Stomach smooth muscle (tissue), 2 donors: ENCODE data around the gene SNRPB.
A peak's percentile ranks its signal among the peaks of the same experiment; 100 is the strongest.
"Not testable (repeated sequence)": the region's sequence is repeated elsewhere in the genome, so short reads cannot be mapped to it uniquely, and the experiment has no call there.

Source experiments
- H3K27ac ChIP-seq: one replicate; pipeline ENCODE4 v1.7.0; 2013; ENCODE audit warnings: mild to moderate bottlenecking, low read length, inconsistent platforms
- H3K27me3 ChIP-seq, 2 donors: one replicate each; pipeline ENCODE4 v1.7.0; 2013; ENCODE audit warnings: low read length in 2 of 2; ENCODE audit not compliant: insufficient read depth in 2 of 2, control insufficient read depth in 1 of 2
- H3K36me3 ChIP-seq, 2 donors: one replicate each; pipeline ENCODE4 v1.7.0; 2013; ENCODE audit warnings: low read length in 2 of 2; ENCODE audit not compliant: control insufficient read depth in 2 of 2, insufficient read depth in 2 of 2
- H3K4me1 ChIP-seq: one replicate; pipeline ENCODE4 v1.7.0; 2013; ENCODE audit warnings: low read length; ENCODE audit not compliant: control insufficient read depth, insufficient read depth
- H3K4me3 ChIP-seq, 2 donors: one replicate each; pipeline ENCODE4 v1.7.0; 2013; ENCODE audit warnings: low read length in 2 of 2
- H3K9ac ChIP-seq, 2 donors: one replicate each; pipeline ENCODE4 v1.7.0; 2013; ENCODE audit warnings: low read length in 2 of 2, mild to moderate bottlenecking in 1 of 2
- H3K9me3 ChIP-seq, 2 donors: one replicate each; pipeline ENCODE4 v1.7.0; 2013; ENCODE audit warnings: low read length in 2 of 2; ENCODE audit not compliant: control insufficient read depth in 2 of 2
- donor health status: healthy.
- donor health status: Pancreatic carcinoma.

SNRPB gene

DNA sequence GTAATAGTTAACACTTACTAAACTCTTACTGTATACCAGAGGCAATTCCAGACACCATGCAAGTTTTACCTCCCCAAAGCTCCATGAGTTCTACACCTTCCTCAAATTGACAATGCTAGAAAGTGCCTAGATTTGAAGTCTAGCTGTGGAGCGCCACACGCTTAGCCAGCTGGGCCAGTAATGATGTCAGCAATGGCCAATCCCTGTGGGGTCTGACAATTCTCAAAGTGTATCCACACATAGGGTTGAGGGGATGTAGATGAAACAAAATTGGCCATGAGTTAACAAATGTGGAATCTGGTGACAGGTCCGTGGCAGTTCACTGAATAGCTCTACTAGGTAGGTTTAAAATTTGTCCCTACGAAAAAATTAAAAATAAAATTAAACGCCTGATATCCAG is 36.9 kb upstream of the SNRPB start:
- H3K9me3 ChIP-seq: no peaks in the 10 kb centered on the region
- no peak overlapping the region for H3K27ac ChIP-seq
- peak overlapping the region; percentile 94 to 99 for H3K9ac ChIP-seq
- no peaks in the 10 kb centered on the region for H3K36me3 ChIP-seq
- H3K4me1 ChIP-seq: peaks cover 15% of the 10 kb centered on the region
- H3K27me3 ChIP-seq: no peaks in the 10 kb centered on the region
- peak overlapping the region; percentile 95 to 99 for H3K4me3 ChIP-seq

DNA sequence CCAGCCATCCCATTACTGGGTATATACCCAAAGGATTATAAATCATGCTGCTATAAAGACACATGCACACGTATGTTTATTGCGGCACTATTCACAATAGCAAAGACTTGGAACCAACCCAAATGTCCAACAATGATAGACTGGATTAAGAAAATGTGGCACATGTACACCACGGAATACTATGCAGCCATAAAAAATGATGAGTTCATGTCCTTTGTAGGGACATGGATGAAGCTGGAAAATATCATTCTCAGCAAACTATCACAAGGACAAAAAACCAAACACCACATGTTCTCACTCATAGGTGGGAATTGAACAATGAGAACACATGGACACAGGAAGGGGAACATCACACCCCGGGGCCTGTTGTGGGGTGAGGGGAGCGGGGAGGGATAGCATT is 35.8 kb upstream of the SNRPB start:
- not testable (repeated sequence) for H3K36me3 ChIP-seq, H3K9me3 ChIP-seq, H3K27ac ChIP-seq, H3K4me3 ChIP-seq, H3K27me3 ChIP-seq, H3K9ac ChIP-seq
- peaks cover 15% of the 10 kb centered on the region for H3K4me1 ChIP-seq

DNA sequence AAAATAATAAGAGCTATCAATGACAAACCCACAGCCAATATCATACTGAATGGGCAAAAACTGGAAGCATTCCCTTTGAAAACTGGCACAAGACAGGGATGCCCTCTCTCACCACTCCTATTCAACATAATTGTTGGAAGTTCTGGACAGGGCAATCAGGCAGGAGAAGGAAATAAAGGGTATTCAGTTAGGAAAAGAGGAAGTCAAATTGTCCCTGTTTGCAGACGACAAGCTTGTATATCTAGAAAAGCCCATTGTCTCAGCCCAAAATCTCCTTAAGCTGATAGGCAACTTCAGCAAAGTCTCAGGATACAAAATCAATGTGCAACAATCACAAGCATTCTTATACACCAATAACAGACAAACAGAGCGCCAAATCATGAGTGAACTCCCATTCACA is 34.2 kb upstream of the SNRPB start:
- not testable (repeated sequence) for H3K27me3 ChIP-seq, H3K9me3 ChIP-seq, H3K4me3 ChIP-seq, H3K9ac ChIP-seq, H3K36me3 ChIP-seq, H3K27ac ChIP-seq
- peaks cover 15% of the 10 kb centered on the region for H3K4me1 ChIP-seq

DNA sequence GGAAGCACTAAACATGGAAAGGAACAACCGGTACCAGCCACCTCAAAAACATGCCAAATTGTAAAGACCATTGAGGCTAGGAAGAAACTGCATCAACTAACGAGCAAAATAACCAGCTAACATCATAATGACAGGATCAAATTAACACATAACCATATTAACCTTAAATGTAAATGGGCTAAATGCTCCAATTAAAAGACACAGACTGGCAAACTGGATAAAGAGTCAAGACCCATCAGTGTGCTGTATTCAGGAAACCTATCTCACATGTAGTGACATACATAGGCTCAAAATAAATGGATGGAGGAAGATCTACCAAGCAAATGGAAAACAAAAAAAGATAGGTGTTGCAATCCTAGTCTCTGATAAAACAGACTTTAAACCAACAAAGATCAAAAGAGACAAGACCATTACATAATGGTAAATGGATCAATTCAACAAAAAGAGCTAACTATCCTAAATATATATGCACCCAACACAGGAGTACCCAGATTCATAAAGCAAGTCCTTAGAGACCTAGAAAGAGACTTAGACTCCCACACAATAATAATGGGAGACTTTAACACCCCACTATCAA is 32.3 kb upstream of the SNRPB start:
- not testable (repeated sequence) for H3K9me3 ChIP-seq, H3K27ac ChIP-seq, H3K9ac ChIP-seq, H3K4me3 ChIP-seq, H3K27me3 ChIP-seq, H3K4me1 ChIP-seq
- H3K36me3 ChIP-seq: peaks cover 15 to 17% of the 10 kb centered on the region in 2 donors

DNA sequence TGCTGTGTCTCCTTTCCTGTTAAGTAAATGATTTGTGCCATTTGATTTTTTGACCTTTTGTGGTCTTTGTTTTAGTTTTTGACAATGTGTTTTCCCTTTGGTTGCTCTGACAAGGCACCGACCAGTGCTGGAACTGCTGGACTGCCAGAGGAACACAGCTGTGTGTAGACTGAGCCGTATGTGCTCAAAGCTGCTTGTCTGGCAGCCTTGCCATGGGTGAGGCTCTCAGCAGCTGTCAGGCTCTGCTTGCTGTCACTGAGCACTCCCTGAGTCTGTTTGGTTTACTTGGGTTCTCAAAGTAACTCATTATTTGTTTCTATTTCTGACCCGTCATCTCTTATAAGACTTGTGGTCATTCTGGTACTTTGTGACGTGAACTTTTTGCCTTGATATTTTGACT is 15.1 kb upstream of the SNRPB start:
- H3K36me3 ChIP-seq: peaks cover 48 to 54% of the 10 kb centered on the region in 2 donors

DNA sequence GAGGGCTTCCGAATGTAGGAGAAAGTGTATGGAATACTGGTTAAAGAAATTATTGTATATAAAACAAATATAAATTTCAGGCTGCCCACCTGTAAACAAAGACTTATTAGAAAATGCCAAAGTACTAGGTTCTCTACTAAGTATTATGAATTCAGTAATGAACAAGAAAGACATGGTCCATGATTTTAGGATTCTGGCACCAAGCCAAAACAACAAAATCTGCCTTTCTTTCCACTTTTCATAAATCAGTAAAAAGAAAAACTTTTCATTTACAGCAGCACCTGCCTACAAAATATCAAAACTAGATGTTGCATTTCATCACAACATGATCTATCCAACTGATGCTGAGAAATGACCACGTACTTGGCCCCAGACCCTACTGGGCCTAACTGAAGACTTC is 14.5 kb upstream of the SNRPB start:
- H3K27me3 ChIP-seq: no peaks in the 10 kb centered on the region
- no peak overlapping the region for H3K9ac ChIP-seq
- H3K9me3 ChIP-seq: no peaks in the 10 kb centered on the region
- no peaks in the 10 kb centered on the region for H3K4me1 ChIP-seq
- peaks cover 45 to 54% of the 10 kb centered on the region in 2 donors for H3K36me3 ChIP-seq
- no peak overlapping the region for H3K4me3 ChIP-seq
- no peak overlapping the region for H3K27ac ChIP-seq

More for the DNA sequence above, 15.1 kb upstream of the SNRPB start:
- Histone ChIP-seq H3K4me1 (no peaks in the 10 kb centered on the region), H3K9ac (no peak overlapping the region), H3K4me3 (no peak overlapping the region), H3K27me3 (no peaks in the 10 kb centered on the region), H3K27ac (no peak overlapping the region), H3K9me3 (no peaks in the 10 kb centered on the region)

DNA sequence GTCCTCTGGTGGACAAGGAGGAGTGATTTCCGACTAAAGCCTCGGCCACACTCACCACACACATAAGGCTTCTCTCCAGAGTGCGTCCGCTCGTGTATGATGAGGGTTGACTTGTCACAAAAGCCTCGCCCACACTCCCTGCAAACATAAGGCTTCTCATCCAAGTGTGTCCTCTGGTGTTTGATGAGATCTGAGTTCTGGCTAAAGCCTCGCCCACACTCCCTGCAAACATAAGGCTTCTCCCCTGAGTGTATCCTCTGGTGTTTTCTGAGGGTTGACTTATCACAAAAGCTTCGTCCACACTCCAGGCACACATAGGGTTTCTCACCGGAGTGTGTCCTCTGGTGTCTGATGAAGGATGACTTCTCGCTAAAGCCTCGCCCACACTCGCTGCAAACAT is 12.9 kb upstream of the SNRPB start:
- Histone ChIP-seq H3K27me3 (no peaks in the 10 kb centered on the region), H3K9ac (no peak overlapping the region), H3K9me3 (no peaks in the 10 kb centered on the region), H3K4me3 (no peak overlapping the region), H3K4me1 (no peaks in the 10 kb centered on the region), H3K36me3 (peaks cover 37 to 48% of the 10 kb centered on the region in 2 donors), H3K27ac (no peak overlapping the region)

DNA sequence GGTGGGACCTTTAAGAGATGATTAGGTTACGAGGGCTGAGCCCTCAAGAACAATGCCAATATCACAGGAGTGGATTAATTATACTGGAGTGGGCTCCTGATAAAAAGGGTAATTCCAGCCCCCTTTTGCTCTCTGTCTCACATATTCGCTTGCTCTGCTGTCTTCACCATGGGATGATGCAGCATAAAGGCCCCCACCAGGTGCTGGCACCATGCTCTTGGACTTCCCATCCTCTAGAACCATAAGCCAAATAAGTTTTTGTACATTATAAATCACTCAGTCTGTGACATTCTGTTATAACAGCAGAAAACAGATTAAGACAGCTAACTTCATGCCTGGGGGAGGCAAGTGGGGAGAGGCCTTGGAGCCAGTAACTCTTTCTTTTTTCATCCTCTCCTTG is 9.8 kb upstream of the SNRPB start:
- H3K9ac ChIP-seq: no peak overlapping the region
- no peaks in the 10 kb centered on the region for H3K9me3 ChIP-seq
- H3K27ac ChIP-seq: no peak overlapping the region
- H3K27me3 ChIP-seq: no peaks in the 10 kb centered on the region
- peaks cover 34 to 38% of the 10 kb centered on the region in 2 donors for H3K36me3 ChIP-seq
- no peak overlapping the region for H3K4me3 ChIP-seq
- no peaks in the 10 kb centered on the region for H3K4me1 ChIP-seq

DNA sequence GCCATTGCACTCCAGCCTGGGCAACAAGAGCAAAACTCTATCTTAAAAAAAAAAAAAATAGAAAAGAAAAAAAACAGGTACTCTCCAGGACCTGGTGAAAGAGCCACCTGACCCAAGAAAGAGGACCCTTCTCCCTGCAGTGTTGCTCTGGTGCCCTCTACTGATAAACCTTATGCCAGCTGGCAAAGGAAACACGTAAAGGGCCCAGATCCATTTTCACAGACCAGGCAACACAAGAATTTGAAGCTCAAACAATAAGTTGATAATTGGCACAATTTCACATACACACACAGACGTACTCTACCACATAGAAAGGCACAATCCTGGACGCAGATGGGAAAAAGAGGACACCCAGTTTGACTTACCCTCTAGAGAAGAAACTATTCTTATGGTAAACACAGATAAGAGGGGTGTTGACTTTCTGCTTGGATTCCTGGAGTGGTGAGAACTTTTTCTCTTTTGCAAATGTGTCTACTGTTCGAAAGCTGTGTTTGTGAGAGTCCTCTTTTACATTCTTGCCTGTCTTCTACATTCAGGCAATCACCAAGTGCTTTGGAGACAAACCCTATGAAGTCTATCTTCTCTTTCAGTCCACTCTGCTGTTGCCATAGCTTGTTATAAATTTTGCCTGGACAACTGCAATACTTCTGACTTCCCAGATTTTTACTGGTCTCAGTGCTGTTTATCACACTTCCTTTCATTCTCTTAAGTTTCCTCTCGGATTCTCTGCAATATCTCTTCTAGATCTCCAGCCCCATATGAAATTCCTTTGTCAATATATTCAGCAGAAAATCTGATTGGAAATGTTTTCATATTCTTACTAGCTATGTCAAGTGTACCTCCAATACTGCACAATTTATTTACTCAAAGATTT is 6.4 kb upstream of the SNRPB start:
- H3K27me3 ChIP-seq: no peaks in the 10 kb centered on the region
- no peaks in the 10 kb centered on the region for H3K4me1 ChIP-seq
- no peaks in the 10 kb centered on the region for H3K9me3 ChIP-seq
- no peak overlapping the region for H3K9ac ChIP-seq
- peaks cover 11% of the 10 kb centered on the region in 2 donors for H3K36me3 ChIP-seq
- no peak overlapping the region for H3K27ac ChIP-seq
- no peak overlapping the region for H3K4me3 ChIP-seq

DNA sequence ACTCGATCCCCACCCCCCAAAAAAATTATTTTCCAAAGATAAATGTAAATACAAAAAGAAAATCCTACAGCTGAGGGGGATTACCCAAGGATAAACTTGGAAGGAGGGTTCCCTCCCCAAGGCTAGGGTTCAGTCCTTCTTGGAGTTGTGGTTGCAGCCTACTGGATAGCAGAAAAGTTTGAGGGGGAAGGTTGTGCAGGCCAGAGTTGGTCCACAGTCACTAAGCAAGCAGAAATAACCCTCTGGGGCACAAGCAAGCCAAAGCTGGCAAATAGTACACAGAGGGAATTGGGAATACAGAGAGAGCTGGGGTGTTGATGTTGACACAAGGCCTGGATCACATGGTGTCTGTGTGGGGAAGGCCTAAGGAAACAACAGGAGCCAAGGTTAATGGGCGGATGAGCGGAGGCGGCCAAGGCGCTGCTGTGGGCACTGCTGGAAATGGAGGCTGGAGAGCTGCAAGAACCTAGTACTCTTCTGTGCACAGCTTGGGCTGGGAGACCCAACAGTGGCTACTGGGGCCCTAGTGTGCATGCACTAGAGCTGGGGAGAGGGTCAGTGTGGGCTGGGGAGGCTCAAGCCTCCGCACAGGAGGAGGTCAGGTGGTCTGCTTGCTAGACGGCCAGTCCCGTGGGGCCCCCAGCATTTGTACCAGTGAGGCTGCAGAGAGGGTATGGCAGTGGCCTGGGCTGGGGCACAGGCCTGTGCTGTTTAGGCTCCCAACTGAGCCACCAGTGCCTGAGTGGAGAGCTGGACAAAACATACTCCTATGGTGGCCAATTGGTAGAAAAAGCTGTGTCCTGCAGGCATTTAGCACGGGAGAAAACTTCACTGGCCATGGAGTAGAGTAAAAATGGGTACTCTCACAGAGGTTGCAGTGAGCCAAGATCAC is 5.5 kb upstream of the SNRPB start:
- no peak overlapping the region for H3K9ac ChIP-seq
- peaks cover 6 to 7% of the 10 kb centered on the region in 2 donors for H3K36me3 ChIP-seq
- H3K4me3 ChIP-seq: no peak overlapping the region
- no peaks in the 10 kb centered on the region for H3K27me3 ChIP-seq
- no peak overlapping the region for H3K27ac ChIP-seq
- no peaks in the 10 kb centered on the region for H3K9me3 ChIP-seq
- H3K4me1 ChIP-seq: peaks cover 2% of the 10 kb centered on the region
